ENCODE results near the gene LIN52. TPM values are rescaled to one million over a fixed set of nuclear protein-coding genes. Genes with fewer than 3 reads are reported as not detected.

LIN52 gene
- total and polyA plus RNA-seq, 2 donors (not counting 3 experiments of a cell fraction or from before 2014, with no cell fraction given) = 6.6 to 9.7 TPM

- Histone ChIP-seq H3K36me3 (ENCODE audit: control insufficient read depth in 2 of 2, extremely low read depth in 1 of 2, insufficient read depth in 2 of 2, low read length in 2 of 2) (no peaks in the 10 kb centered on the region), H3K79me2 (ENCODE audit: control insufficient read depth, insufficient read depth, low read length) (no peaks in the 10 kb centered on the region), H4K20me1 (replicated peaks; ENCODE audit: control insufficient read depth, extremely low read depth, insufficient read depth, low read length) (no peaks in the 10 kb centered on the region), H3K9me3 (replicated peaks; ENCODE audit: control insufficient read depth, insufficient read depth, low read length) (no peaks in the 10 kb centered on the region), H3K9me1 (replicated peaks; ENCODE audit: control insufficient read depth, extremely low read depth, insufficient read depth, low read length) (no peaks in the 10 kb centered on the region), H3K27ac (ENCODE audit: insufficient read depth, low read depth, low read length) (no peak overlapping the region), H3K27me3 (ENCODE audit: control insufficient read depth in 2 of 2, insufficient read depth in 2 of 2, low read length in 2 of 2) (no peaks in the 10 kb centered on the region), H3K4me3 (replicated peaks in 1 of 3; ENCODE audit: insufficient read depth in 1 of 3, low read depth in 1 of 3, low read length in 3 of 3) (no peak overlapping the region), H3K4me1 (ENCODE audit: control insufficient read depth, extremely low read depth, insufficient read depth, low read length) (peaks cover 8% of the 10 kb centered on the region), H3K9ac (replicated peaks; ENCODE audit: extremely low read depth, insufficient read depth, low read length) (no peak overlapping the region), H2AFZ (ENCODE audit: low read depth, low read length) (no peak overlapping the region), H3K4me2 (ENCODE audit: insufficient read depth, low read length) (no peak overlapping the region)
- dilution Hi-C loops (cut with MboI; ENCODE audit: extremely low pct_ligation_motif_present, low sequenced_read_pairs) (no loop called here), intact Hi-C loops (cut with micrococcal nuclease) (no loop called here)
- DNase-seq (ENCODE audit: low read depth, low spot score) (peak; percentile 35), FAIRE-seq (peak; percentile 31)
- CTCF ChIA-PET = interaction anchor here (1.8 kb wide), 1 partner anchor 12 kb away, joined by 4 read pairs; no protein-coding TSS in a partner anchor
- TF ChIP-seq POLR2A (IDR thresholded peaks at IDR 0.05; ENCODE audit: low read depth, low read length) (no peak), JUN (IDR thresholded peaks at IDR 0.05; ENCODE audit: borderline replicate concordance, insufficient read depth, insufficient read length, low read depth) (no peak), MYC (IDR thresholded peaks at IDR 0.05; ENCODE audit: low read depth, low read length) (no peak), MAX (IDR thresholded peaks at IDR 0.05; ENCODE audit: insufficient read depth, insufficient read length) (no peak), FOS (IDR thresholded peaks at IDR 0.05; ENCODE audit: borderline replicate concordance, insufficient read depth, low read length) (no peak), CTCF (IDR thresholded peaks at IDR 0.05; ENCODE audit: extremely low read depth in 1 of 2, insufficient read depth in 1 of 2, low read depth in 1 of 2, low read length in 2 of 2) (no peak), POLR2AphosphoS5 (IDR thresholded peaks at IDR 0.05; ENCODE audit: insufficient read depth, low read depth, low read length) (no peak), GATA2 (IDR thresholded peaks at IDR 0.05; ENCODE audit: insufficient read depth, insufficient read length, low read depth, low read length) (no peak), EZH2 (IDR thresholded peaks at IDR 0.05; ENCODE audit: borderline replicate concordance, low read depth, low read length, severe bottlenecking) (no peak)
- POLR2A ChIA-PET = no interaction called here
- no TSS peak for BruUV-seq (replicated peaks)
Measured at GRCh38 chr14:74142523-74142922, 57.8 kb downstream of the LIN52 start.

Data from endothelial cell of umbilical vein (primary cell).